Fibroblast of lung (primary cell): ENCODE data around the gene SATL1. TPM values are rescaled to one million over a fixed set of nuclear protein-coding genes. Genes with fewer than 3 reads are reported as not detected.

Source experiments
- DNase-seq, 2 donors: peaks; one replicate each; pipeline versions ENCODE4 v3.0.0 to v3.0.0-alpha.2; 2010; ENCODE audit warnings: low read depth in 2 of 2
- H2AFZ ChIP-seq: 2 replicates; pipeline ENCODE4 v1.5.1; 2012; ENCODE audit warnings: low read length, control low read depth, inconsistent platforms
- H3K27ac ChIP-seq: 2 replicates; pipeline ENCODE4 v1.5.1; 2011; ENCODE audit warnings: low read length, control low read depth; ENCODE audit not compliant: insufficient read depth
- H3K27me3 ChIP-seq: 2 replicates; pipeline ENCODE4 v1.5.1; 2011; ENCODE audit warnings: mild to moderate bottlenecking, low read length; ENCODE audit not compliant: control insufficient read depth, insufficient read depth
- H3K36me3 ChIP-seq: 2 replicates; pipeline ENCODE4 v1.5.1; 2011; ENCODE audit warnings: low read length; ENCODE audit not compliant: control insufficient read depth, insufficient read depth
- H3K4me1 ChIP-seq: 2 replicates; pipeline ENCODE4 v1.5.1; 2011; ENCODE audit warnings: low read length; ENCODE audit not compliant: control insufficient read depth, insufficient read depth; ENCODE audit errors: extremely low read depth
- H3K4me2 ChIP-seq: 2 replicates; pipeline ENCODE4 v1.5.1; 2011; ENCODE audit warnings: low read length, control low read depth; ENCODE audit not compliant: insufficient read depth; ENCODE audit errors: extremely low read depth
- H3K4me3 ChIP-seq, 4 experiments: fragments of 200-600 bp in 1 of 4; sonication (generic) in 1 of 4; replicated peaks in 1 of 4; 2 replicates each; pipeline ENCODE4 v1.5.1; 2011 to 2016; ENCODE audit warnings: low read length in 4 of 4, low read depth in 3 of 4, mild to moderate bottlenecking in 3 of 4, control low read depth in 2 of 4, inconsistent platforms in 1 of 4, mixed read lengths in 1 of 4; ENCODE audit not compliant: insufficient read depth in 1 of 4; ENCODE audit errors: control extremely low read depth in 1 of 4
- H3K79me2 ChIP-seq: 2 replicates; pipeline ENCODE4 v1.5.1; 2012; ENCODE audit warnings: mild to moderate bottlenecking, low read length, inconsistent platforms; ENCODE audit not compliant: control insufficient read depth, insufficient read depth
- H3K9ac ChIP-seq: 2 replicates; pipeline ENCODE4 v1.5.1; 2011; ENCODE audit warnings: mild to moderate bottlenecking, low read length, control low read depth; ENCODE audit not compliant: insufficient read depth
- H3K9me3 ChIP-seq: 2 replicates; pipeline ENCODE4 v1.5.1; 2012; ENCODE audit warnings: low read depth, low read length; ENCODE audit not compliant: control insufficient read depth, insufficient read depth
- H4K20me1 ChIP-seq: 2 replicates; pipeline ENCODE4 v1.5.1; 2011; ENCODE audit warnings: low read length; ENCODE audit not compliant: control insufficient read depth, insufficient read depth; ENCODE audit errors: extremely low read depth
- CTCF ChIP-seq, 2 donors: IDR thresholded peaks in 1 of 2; conservative IDR thresholded peaks in 1 of 2; 1 replicate in 1 of 2; 2 replicates in 1 of 2; pipeline ENCODE4 v1.5.1; 2011 to 2012; ENCODE audit warnings: low read length in 2 of 2, control low read depth in 1 of 2, inconsistent platforms in 1 of 2, low read depth in 1 of 2, mild to moderate bottlenecking in 1 of 2
- EZH2 ChIP-seq: IDR thresholded peaks from 2 replicates; pipeline ENCODE4 v1.5.1; 2012; ENCODE audit warnings: low read length, control low read depth, mild to moderate bottlenecking; ENCODE audit errors: missing control alignments
- polyA plus RNA-seq, 2 donors: library from polyadenylated mRNA; depleted of rRNA in 1 of 2; stranded (reverse) in 1 of 2; unstranded in 1 of 2; fragments of >200 nt; gene quantifications; 2 replicates each; pipeline ENCODE4 v1.2.1, GENCODE V29; 2011 to 2012; ENCODE audit warnings: missing spikeins in 1 of 2
- total RNA-seq: library from RNA; depleted of rRNA; stranded (reverse); fragments of >200 nt; gene quantifications from 2 replicates; pipeline ENCODE4 v1.2.1, GENCODE V29; 2014

SATL1 gene
- total and polyA plus RNA-seq, 2 donors (not counting 1 experiment from before 2014, with no cell fraction given), result not detected

- H3K36me3 ChIP-seq, result no peaks in the 10 kb centered on the region
- no peaks in the 10 kb centered on the region for H3K79me2 ChIP-seq
- no peaks in the 10 kb centered on the region for H3K4me1 ChIP-seq
- no peak for DNase-seq
- H3K27ac ChIP-seq, result no peak overlapping the region
- H2AFZ ChIP-seq, result no peak overlapping the region
- no peak overlapping the region for H3K4me2 ChIP-seq
- H3K9me3 ChIP-seq, result no peaks in the 10 kb centered on the region
- H4K20me1 ChIP-seq, result no peaks in the 10 kb centered on the region
- H3K4me3 ChIP-seq, result no peak overlapping the region
- H3K9ac ChIP-seq, result no peak overlapping the region
- H3K27me3 ChIP-seq, result no peaks in the 10 kb centered on the region
- TF ChIP-seq CTCF (conservative IDR thresholded peaks at IDR 0.05 in 1 of 2, IDR thresholded peaks at IDR 0.05 in 1 of 2; ENCODE audit: low read depth in 1 of 2, low read length in 2 of 2), result no peak
- TF ChIP-seq EZH2, result no peak
Measured at GRCh38 chrX:85221361-85221760, 22.2 kb downstream of the SATL1 start.

GRCh38 chrX:85215946-85216345 is 27.6 kb downstream of the SATL1 start:
- Histone ChIP-seq H3K9me3 (no peaks in the 10 kb centered on the region), H4K20me1 (no peaks in the 10 kb centered on the region), H3K27ac (no peak overlapping the region), H3K4me1 (no peaks in the 10 kb centered on the region), H3K36me3 (no peaks in the 10 kb centered on the region), H3K4me3 (no peak overlapping the region), H3K4me2 (no peak overlapping the region), H3K9ac (no peak overlapping the region), H3K27me3 (no peaks in the 10 kb centered on the region), H2AFZ (no peak overlapping the region), H3K79me2 (no peaks in the 10 kb centered on the region)
- no peak for DNase-seq
- TF ChIP-seq CTCF (conservative IDR thresholded peaks at IDR 0.05 in 1 of 2, IDR thresholded peaks at IDR 0.05 in 1 of 2; ENCODE audit: low read depth in 1 of 2, low read length in 2 of 2) (no peak), EZH2 (no peak)

- no peak for DNase-seq
- H3K27me3 ChIP-seq, result no peaks in the 10 kb centered on the region
- no peak overlapping the region for H3K4me2 ChIP-seq
- no peaks in the 10 kb centered on the region for H3K79me2 ChIP-seq
- no peaks in the 10 kb centered on the region for H3K36me3 ChIP-seq
- H3K4me1 ChIP-seq, result no peaks in the 10 kb centered on the region
- H3K9ac ChIP-seq, result no peak overlapping the region
- no peak for TF ChIP-seq CTCF (conservative IDR thresholded peaks at IDR 0.05 in 1 of 2, IDR thresholded peaks at IDR 0.05 in 1 of 2; ENCODE audit: low read depth in 1 of 2, low read length in 2 of 2)
- no peak for TF ChIP-seq EZH2
- H3K9me3 ChIP-seq, result no peaks in the 10 kb centered on the region
- H3K4me3 ChIP-seq, result no peak overlapping the region
- no peaks in the 10 kb centered on the region for H4K20me1 ChIP-seq
- H3K27ac ChIP-seq, result no peak overlapping the region
- H2AFZ ChIP-seq, result no peak overlapping the region
Measured at GRCh38 chrX:85213792-85214530, 29.6 kb downstream of the SATL1 start.
